Mammary epithelial cell (primary cell): Measurements from ENCODE around the gene PLXNA2.

ENCODE experiments used
- CTCF ChIP-seq, 2 donors: IDR thresholded peaks in 1 of 2; conservative IDR thresholded peaks in 1 of 2; 2 replicates each; pipeline ENCODE4 v1.5.1; 2011 to 2012; ENCODE audit warnings: inconsistent platforms in 2 of 2, low read length in 2 of 2, mild to moderate bottlenecking in 2 of 2, control low read depth in 1 of 2, low read depth in 1 of 2; ENCODE audit not compliant: insufficient read depth in 1 of 2; ENCODE audit errors: extremely low read depth in 1 of 2
- EZH2 ChIP-seq: IDR thresholded peaks from 2 replicates; pipeline ENCODE4 v1.6.1; 2012; ENCODE audit warnings: low read length, inconsistent platforms, borderline replicate concordance

DNA sequence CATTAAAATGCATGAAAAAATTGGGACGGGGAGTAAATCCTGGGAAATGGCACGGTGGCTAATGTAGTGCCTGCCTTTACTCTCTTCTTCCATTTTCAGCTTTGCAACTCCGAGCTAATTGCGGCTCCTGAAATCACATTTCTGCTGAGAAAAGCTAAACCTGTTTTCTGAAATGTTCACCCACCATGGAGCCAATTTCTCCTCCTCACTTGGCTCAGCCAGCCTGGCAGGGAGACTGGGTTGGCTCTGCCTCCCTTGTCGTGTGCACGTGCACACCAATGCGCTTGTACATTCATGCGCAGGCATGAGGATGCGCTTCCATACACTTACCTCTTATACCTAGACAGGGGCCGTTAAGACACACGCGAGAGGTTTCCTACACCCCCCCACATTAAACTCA, 165.4 kb downstream of the PLXNA2 start:
- TF ChIP-seq EZH2, result no peak
- TF ChIP-seq CTCF (conservative IDR thresholded peaks at IDR 0.05 in 1 of 2, IDR thresholded peaks at IDR 0.05 in 1 of 2; ENCODE audit: extremely low read depth in 1 of 2, insufficient read depth in 1 of 2, low read depth in 1 of 2, low read length in 2 of 2), result no peak
